CD14-positive monocyte (primary cell): ENCODE measurements around the gene OR2B2. TPM values are rescaled to one million over a fixed set of nuclear protein-coding genes. Genes with fewer than 3 reads are reported as not detected.
A peak's percentile ranks its signal among the peaks of the same experiment; 100 is the strongest.

Experiments used
- DNase-seq, 3 donors: peaks; one replicate each; pipeline ENCODE4 v3.0.0-alpha.2; 2011 to 2022
- H2AFZ ChIP-seq: 2 replicates; pipeline ENCODE4 v1.6.0; 2012; ENCODE audit warnings: mild to moderate bottlenecking, low read depth, low read length, inconsistent platforms; ENCODE audit not compliant: insufficient read depth, poor library complexity, severe bottlenecking
- H3K27ac ChIP-seq, 2 donors: 1 replicate in 1 of 2; 2 replicates in 1 of 2; pipeline ENCODE4 v1.5.1; 2012 to 2013; ENCODE audit warnings: low read length in 2 of 2, control low read depth in 1 of 2, inconsistent platforms in 1 of 2, low read depth in 1 of 2, mild to moderate bottlenecking in 1 of 2
- H3K27me3 ChIP-seq, 2 donors: one replicate each; pipeline versions ENCODE4 v1.6.0 to v1.6.1; 2011 to 2013; ENCODE audit warnings: low read length in 2 of 2; ENCODE audit not compliant: control insufficient read depth in 2 of 2, insufficient read depth in 2 of 2
- H3K36me3 ChIP-seq, 2 donors: replicated peaks in 1 of 2; 1 replicate in 1 of 2; 2 replicates in 1 of 2; pipeline versions ENCODE4 v1.5.1 to v1.6.1; 2012 to 2013; ENCODE audit warnings: low read length in 2 of 2, control low read depth in 1 of 2, inconsistent platforms in 1 of 2, mild to moderate bottlenecking in 1 of 2; ENCODE audit not compliant: insufficient read depth in 2 of 2, control insufficient read depth in 1 of 2
- H3K4me1 ChIP-seq, 2 donors: 1 replicate in 1 of 2; 2 replicates in 1 of 2; pipeline versions ENCODE4 v1.5.1 to v1.6.1; 2012 to 2013; ENCODE audit warnings: low read length in 2 of 2, control low read depth in 1 of 2, inconsistent platforms in 1 of 2, mild to moderate bottlenecking in 1 of 2, moderate library complexity in 1 of 2; ENCODE audit not compliant: insufficient read depth in 2 of 2, control insufficient read depth in 1 of 2
- H3K4me2 ChIP-seq: replicated peaks from 2 replicates; pipeline ENCODE3; 2012; ENCODE audit warnings: low read length, moderate library complexity, mild to moderate bottlenecking; ENCODE audit not compliant: poor library complexity, severe bottlenecking; ENCODE audit errors: extremely low read depth
- H3K4me3 ChIP-seq, 3 experiments: fragments of 200-600 bp in 1 of 3; sonication (generic) in 1 of 3; replicated peaks in 1 of 3; 1 replicate in 2 of 3; 2 replicates in 1 of 3; pipeline ENCODE4 v1.5.1; 2011 to 2013; ENCODE audit warnings: low read length in 3 of 3, mild to moderate bottlenecking in 3 of 3, control low read depth in 2 of 3, low read depth in 2 of 3, inconsistent platforms in 1 of 3, moderate library complexity in 1 of 3
- H3K79me2 ChIP-seq: 2 replicates; pipeline ENCODE4 v1.6.0; 2012; ENCODE audit warnings: mild to moderate bottlenecking, control low read depth, inconsistent platforms, low read length, moderate library complexity; ENCODE audit not compliant: insufficient read depth
- H3K9ac ChIP-seq: 2 replicates; pipeline ENCODE4 v1.6.0; 2017; ENCODE audit warnings: low read length, mild to moderate bottlenecking; ENCODE audit not compliant: insufficient read depth, poor library complexity, severe bottlenecking
- H3K9me3 ChIP-seq, 2 donors: replicated peaks in 1 of 2; 1 replicate in 1 of 2; 2 replicates in 1 of 2; pipeline versions ENCODE4 v1.5.1 to v1.6.1; 2012 to 2013; ENCODE audit warnings: low read length in 2 of 2, control low read depth in 1 of 2; ENCODE audit not compliant: control insufficient read depth in 1 of 2, insufficient read depth in 1 of 2
- H4K20me1 ChIP-seq: 2 replicates; pipeline ENCODE4 v1.6.0; 2012; ENCODE audit warnings: mild to moderate bottlenecking, low read length, control low read depth, moderate library complexity; ENCODE audit not compliant: insufficient read depth
- H3K27ac Mint-ChIP-seq, 7 donors: one replicate each; pipeline ENCODE4 v1.8.0; 2020; ENCODE audit warnings: mild to moderate bottlenecking in 7 of 7, mixed read lengths in 7 of 7, moderate library complexity in 6 of 7, inconsistent platforms in 2 of 7
- H3K27me3 Mint-ChIP-seq, 3 donors: one replicate each; pipeline ENCODE4 v1.8.0; 2021 to 2022; ENCODE audit warnings: low read depth in 3 of 3, mild to moderate bottlenecking in 3 of 3, mixed read lengths in 3 of 3, moderate library complexity in 3 of 3, inconsistent platforms in 1 of 3
- H3K36me3 Mint-ChIP-seq, 2 donors: one replicate each; pipeline ENCODE4 v1.8.0; 2020; ENCODE audit warnings: mixed read lengths in 2 of 2, inconsistent platforms in 1 of 2, mild to moderate bottlenecking in 1 of 2
- H3K4me1 Mint-ChIP-seq: one replicate; pipeline ENCODE4 v1.8.0; 2020; ENCODE audit warnings: mild to moderate bottlenecking, mixed read lengths
- H3K4me3 Mint-ChIP-seq, 2 donors: one replicate each; pipeline ENCODE4 v1.8.0; 2020; ENCODE audit warnings: mild to moderate bottlenecking in 2 of 2, mixed read lengths in 2 of 2, moderate library complexity in 1 of 2
- H3K9me3 Mint-ChIP-seq, 7 donors: one replicate each; pipeline ENCODE4 v1.8.0; 2020 to 2022; ENCODE audit warnings: mixed read lengths in 7 of 7, mild to moderate bottlenecking in 6 of 7, moderate library complexity in 6 of 7, inconsistent platforms in 2 of 7
- WGBS: methylation state at CpG from one replicate; pipeline ENCODE4 v1.1.5; 2013; ENCODE audit warnings: missing lambda C conversion rate; ENCODE audit not compliant: insufficient coverage; 5-methylcytosine and 5-hydroxymethylcytosine counted together
- intact Hi-C, 2 donors: fragments of 100-400 bp; cut with micrococcal nuclease; formaldehyde crosslinking; loops; one replicate each; pipeline versions ENCODE4 v1.15.0 to v1.15.1; 2023
- polyA plus RNA-seq, 3 donors: library from polyadenylated mRNA; depleted of rRNA in 1 of 3; unstranded in 2 of 3; stranded (reverse) in 1 of 3; fragments of 300-500 nt in 2 of 3; fragments of >200 nt in 1 of 3; fragmentation: Illumina TruSeq in 2 of 3; gene quantifications; 1 replicate in 2 of 3; 2 replicates in 1 of 3; pipeline ENCODE4 v1.2.3, GENCODE V29; 2012 to 2021
- TF ChIP-seq, protein P1 (sequence below): fragments of 200-600 bp; IDR thresholded peaks from one replicate; pipeline ENCODE4 v1.8.0; 2022; ENCODE audit warnings: antibody characterized with exemption, mild to moderate bottlenecking

OR2B2 gene
- polyA plus RNA-seq, 3 donors, result not detected

DNA sequence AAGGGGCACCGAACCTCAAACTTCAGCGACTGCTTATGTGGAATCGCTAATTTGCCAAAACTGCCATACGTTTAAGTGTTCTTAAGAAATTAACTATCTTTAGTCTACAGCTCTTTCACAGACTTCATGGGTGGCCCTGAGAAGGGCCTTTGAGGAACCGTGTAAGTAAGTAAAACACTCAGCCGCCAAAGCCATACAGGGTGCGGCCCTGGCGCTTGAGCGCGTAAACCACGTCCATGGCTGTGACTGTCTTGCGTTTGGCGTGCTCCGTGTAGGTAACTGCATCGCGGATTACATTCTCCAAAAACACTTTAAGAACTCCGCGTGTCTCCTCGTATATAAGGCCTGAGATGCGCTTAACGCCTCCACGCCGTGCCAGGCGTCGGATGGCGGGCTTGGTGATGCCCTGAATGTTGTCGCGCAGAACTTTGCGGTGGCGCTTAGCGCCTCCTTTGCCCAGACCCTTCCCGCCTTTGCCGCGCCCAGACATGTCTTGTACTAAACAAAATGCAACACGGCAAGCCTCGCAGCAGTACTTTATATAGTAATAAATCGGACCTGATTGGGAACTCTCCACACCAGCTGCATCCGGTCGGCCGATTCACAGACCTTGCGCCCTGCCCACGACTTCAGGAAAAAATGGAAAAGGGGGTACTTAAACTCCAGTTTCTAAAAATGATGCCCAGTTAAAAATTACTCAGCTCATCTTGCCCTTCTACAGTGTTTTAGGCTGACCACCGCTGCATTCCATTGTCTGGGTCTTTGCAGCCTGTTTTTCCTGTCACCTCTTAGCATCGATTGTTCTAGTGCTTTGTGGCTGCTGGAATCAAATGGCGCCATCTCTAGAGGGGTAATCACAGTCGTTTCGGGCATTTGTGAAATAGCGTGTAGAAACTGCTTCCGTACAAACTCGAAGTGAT, 38.9 kb downstream of the OR2B2 start:
- Histone ChIP-seq H3K36me3 (no peaks in the 10 kb centered on the region), H3K4me3 (peak overlapping the region; percentile 86 to 98 (median 95)), H3K4me2 (peak overlapping the region; percentile 90), H3K27ac (peak overlapping the region; percentile 62 to 95), H3K79me2 (no peaks in the 10 kb centered on the region), H3K4me1 (peaks cover 21 to 31% of the 10 kb centered on the region in 2 donors), H4K20me1 (no peaks in the 10 kb centered on the region), H3K27me3 (no peaks in the 10 kb centered on the region), H2AFZ (peak overlapping the region; percentile 91), H3K9ac (peak overlapping the region; percentile 81), H3K9me3 (no peaks in the 10 kb centered on the region)
- peak overlapping the region; percentile 94 to 98 for H3K4me3 Mint-ChIP-seq
- H3K27me3 Mint-ChIP-seq, result peaks cover 0 to 5% (median 0%) of the 10 kb centered on the region in 3 donors
- H3K4me1 Mint-ChIP-seq, result peaks cover 29% of the 10 kb centered on the region
- TF ChIP-seq, protein P1, sequence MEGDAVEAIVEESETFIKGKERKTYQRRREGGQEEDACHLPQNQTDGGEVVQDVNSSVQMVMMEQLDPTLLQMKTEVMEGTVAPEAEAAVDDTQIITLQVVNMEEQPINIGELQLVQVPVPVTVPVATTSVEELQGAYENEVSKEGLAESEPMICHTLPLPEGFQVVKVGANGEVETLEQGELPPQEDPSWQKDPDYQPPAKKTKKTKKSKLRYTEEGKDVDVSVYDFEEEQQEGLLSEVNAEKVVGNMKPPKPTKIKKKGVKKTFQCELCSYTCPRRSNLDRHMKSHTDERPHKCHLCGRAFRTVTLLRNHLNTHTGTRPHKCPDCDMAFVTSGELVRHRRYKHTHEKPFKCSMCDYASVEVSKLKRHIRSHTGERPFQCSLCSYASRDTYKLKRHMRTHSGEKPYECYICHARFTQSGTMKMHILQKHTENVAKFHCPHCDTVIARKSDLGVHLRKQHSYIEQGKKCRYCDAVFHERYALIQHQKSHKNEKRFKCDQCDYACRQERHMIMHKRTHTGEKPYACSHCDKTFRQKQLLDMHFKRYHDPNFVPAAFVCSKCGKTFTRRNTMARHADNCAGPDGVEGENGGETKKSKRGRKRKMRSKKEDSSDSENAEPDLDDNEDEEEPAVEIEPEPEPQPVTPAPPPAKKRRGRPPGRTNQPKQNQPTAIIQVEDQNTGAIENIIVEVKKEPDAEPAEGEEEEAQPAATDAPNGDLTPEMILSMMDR, result no peak
- H3K27ac Mint-ChIP-seq, result peak overlapping the region; percentile 92 to 96 (median 96)
- 0% methylated on average over 37 of the region's 50 CpGs for WGBS
- intact Hi-C loops, result loop anchor here in 1 of 2 donors (5.0 kb wide), 1 partner anchor 61 kb away; a partner anchor contains a TSS
- H3K9me3 Mint-ChIP-seq, result no peaks in the 10 kb centered on the region
- no peaks in the 10 kb centered on the region for H3K36me3 Mint-ChIP-seq
- peak in 1 of 3 donors; percentile 46 for DNase-seq

DNA sequence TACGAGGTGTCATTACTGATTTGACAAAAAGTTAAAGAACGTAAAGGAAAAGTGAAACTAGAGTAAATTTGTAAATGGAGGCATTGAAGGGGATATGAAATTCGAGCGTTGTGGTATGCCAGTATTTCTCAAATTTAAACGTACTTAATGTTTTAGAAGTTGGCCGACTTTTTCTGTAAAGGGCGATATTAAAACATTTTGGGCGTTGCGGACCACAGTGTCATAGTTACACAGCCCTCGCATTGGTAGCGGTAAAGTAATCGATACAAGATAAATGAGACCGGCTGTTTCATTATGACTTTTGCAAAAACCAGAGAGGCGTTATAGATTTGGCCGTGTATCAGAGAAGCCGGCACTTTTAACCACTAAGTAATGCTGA, 39.6 kb downstream of the OR2B2 start:
- Mint-ChIP-seq H3K27me3 (peaks cover 0 to 2% (median 0%) of the 10 kb centered on the region in 3 donors), H3K36me3 (no peaks in the 10 kb centered on the region), H3K4me1 (peaks cover 34% of the 10 kb centered on the region), H3K9me3 (no peaks in the 10 kb centered on the region), H3K4me3 (peak overlapping the region; percentile 94 to 98), H3K27ac (peak overlapping the region; percentile 92 to 96 (median 96))
- Histone ChIP-seq H3K9ac (peak overlapping the region; percentile 81), H2AFZ (peak overlapping the region; percentile 91), H3K9me3 (no peaks in the 10 kb centered on the region), H3K36me3 (no peaks in the 10 kb centered on the region), H3K27me3 (no peaks in the 10 kb centered on the region), H3K4me3 (peak overlapping the region; percentile 86 to 98 (median 95)), H3K79me2 (no peaks in the 10 kb centered on the region), H4K20me1 (no peaks in the 10 kb centered on the region), H3K4me1 (peaks cover 23 to 37% of the 10 kb centered on the region in 2 donors), H3K4me2 (peak overlapping the region; percentile 90), H3K27ac (peak overlapping the region; percentile 62 to 95)
- intact Hi-C loops, result loop anchor here in 1 of 2 donors (5.0 kb wide), 1 partner anchor 60 kb away; a partner anchor contains a TSS
- TF ChIP-seq, protein P1, result no peak
- no peak for DNase-seq
- 0% methylated on average over 14 of the region's 16 CpGs for WGBS
